GM23338 (cell line): ENCODE measurements around the gene APOL4. TPM values are rescaled to one million over a fixed set of nuclear protein-coding genes. Genes with fewer than 3 reads are reported as not detected.

ENCODE experiments used
- ATAC-seq: fragments of 200-7000 bp; cut with Tn5 transposase; 3 replicates; pipeline ENCODE4 v1.9.1; 2020
- DNase-seq: peaks from one replicate; pipeline ENCODE4 v3.0.0-alpha.2; 2015; ENCODE audit warnings: low spot score
- H2AFZ ChIP-seq: fragments of 200-600 bp; sonication (generic); 2 replicates; pipeline ENCODE4 v1.8.0; 2016; ENCODE audit warnings: antibody characterized with exemption, mild to moderate bottlenecking, moderate library complexity
- H3F3A ChIP-seq: fragments of 200-600 bp; sonication (generic); replicated peaks from 2 replicates; pipeline ENCODE4 v1.8.0; 2017; ENCODE audit warnings: antibody characterized with exemption, mixed run types, low read depth
- H3K27ac ChIP-seq: fragments of 200-600 bp; sonication (generic); 2 replicates; pipeline ENCODE4 v1.6.1; 2016; ENCODE audit warnings: low read depth
- H3K27me3 ChIP-seq: fragments of 200-600 bp; sonication (generic); 2 replicates; pipeline ENCODE4 v1.8.0; 2016; ENCODE audit warnings: mild to moderate bottlenecking, mixed run types, moderate library complexity; ENCODE audit not compliant: insufficient read depth
- H3K36me3 ChIP-seq: fragments of 200-600 bp; sonication (generic); 2 replicates; pipeline ENCODE4 v1.8.0; 2016; ENCODE audit warnings: mild to moderate bottlenecking; ENCODE audit not compliant: insufficient read depth
- H3K4me1 ChIP-seq: fragments of 200-600 bp; sonication (generic); 2 replicates; pipeline ENCODE4 v1.8.0; 2016; ENCODE audit warnings: mild to moderate bottlenecking, moderate library complexity; ENCODE audit not compliant: insufficient read depth
- H3K4me2 ChIP-seq: fragments of 200-600 bp; sonication (generic); 2 replicates; pipeline ENCODE4 v1.7.1; 2017; ENCODE audit warnings: mixed run types
- H3K4me3 ChIP-seq: fragments of 200-600 bp; sonication (generic); 2 replicates; pipeline ENCODE4 v1.6.1; 2016; ENCODE audit warnings: mixed run types
- H3K79me2 ChIP-seq: fragments of 200-600 bp; sonication (generic); replicated peaks from 2 replicates; pipeline ENCODE4 v1.8.0; 2017; ENCODE audit warnings: mild to moderate bottlenecking; ENCODE audit not compliant: insufficient read depth
- H3K9me2 ChIP-seq: fragments of 200-600 bp; sonication (generic); 2 replicates; pipeline ENCODE4 v1.8.0; 2017; ENCODE audit not compliant: insufficient read depth
- H4K20me1 ChIP-seq: fragments of 200-600 bp; sonication (generic); replicated peaks from 2 replicates; pipeline ENCODE4 v1.8.0; 2017; ENCODE audit warnings: mild to moderate bottlenecking; ENCODE audit not compliant: insufficient read depth
- H3K27ac Mint-ChIP-seq: 2 replicates; pipeline ENCODE4 v1.8.0; 2020; ENCODE audit warnings: inconsistent platforms, mild to moderate bottlenecking, moderate library complexity, mixed read lengths
- H3K27me3 Mint-ChIP-seq: 3 replicates; pipeline ENCODE4 v1.8.0; 2022; ENCODE audit warnings: low read depth, mild to moderate bottlenecking, moderate library complexity, mixed read lengths, inconsistent platforms; ENCODE audit not compliant: insufficient read depth, poor library complexity
- H3K36me3 Mint-ChIP-seq: 3 replicates; pipeline ENCODE4 v1.8.0; 2021; ENCODE audit warnings: low read depth, mild to moderate bottlenecking, inconsistent platforms, moderate library complexity, mixed read lengths
- H3K4me1 Mint-ChIP-seq: 3 replicates; pipeline ENCODE4 v1.8.0; 2020; ENCODE audit warnings: mild to moderate bottlenecking, inconsistent platforms, mixed read lengths
- H3K4me3 Mint-ChIP-seq: 3 replicates; pipeline ENCODE4 v1.8.0; 2021; ENCODE audit warnings: moderate library complexity, mild to moderate bottlenecking, inconsistent platforms, mixed read lengths
- H3K9me3 Mint-ChIP-seq: 3 replicates; pipeline ENCODE4 v1.8.0; 2020; ENCODE audit warnings: moderate library complexity, mild to moderate bottlenecking, inconsistent platforms, mixed read lengths
- CREB1 ChIP-seq: fragments of 250-450 bp; sonication (Bioruptor Pico); IDR thresholded peaks from 2 replicates; pipeline ENCODE4 v1.5.0; 2020; ENCODE audit warnings: low read depth, mild to moderate bottlenecking, moderate library complexity
- CTCF ChIP-seq, 2 experiments: fragments of 200-600 bp in 1 of 2; sonication (generic) in 1 of 2; conservative IDR thresholded peaks; 2 replicates each; pipeline versions ENCODE4 v1.5.1 to v1.6.1; 2016 to 2017; ENCODE audit warnings: antibody characterized with exemption in 2 of 2, low read depth in 2 of 2, mild to moderate bottlenecking in 2 of 2, moderate library complexity in 1 of 2
- ETS1 ChIP-seq: IDR thresholded peaks from 2 replicates; pipeline ENCODE4 v1.6.1; 2016; ENCODE audit warnings: antibody characterized with exemption
- EZH2 ChIP-seq: fragments of 200-600 bp; sonication (generic); IDR thresholded peaks from one replicate; pipeline ENCODE4 v1.8.0; 2017; ENCODE audit warnings: antibody characterized with exemption, mild to moderate bottlenecking, low read depth; ENCODE audit not compliant: unreplicated experiment
- EZH2phosphoT487 ChIP-seq: fragments of 200-600 bp; sonication (generic); IDR thresholded peaks from one replicate; pipeline ENCODE4 v1.8.1; 2018; ENCODE audit warnings: antibody characterized with exemption; ENCODE audit not compliant: unreplicated experiment
- JUNB ChIP-seq: IDR thresholded peaks from one replicate; pipeline ENCODE4 v1.6.1; 2016; ENCODE audit warnings: antibody characterized with exemption; ENCODE audit not compliant: unreplicated experiment
- NANOG ChIP-seq: IDR thresholded peaks from 2 replicates; pipeline ENCODE4 v1.6.1; 2016; ENCODE audit warnings: antibody characterized with exemption, borderline replicate concordance
- POLR2AphosphoS5 ChIP-seq: IDR thresholded peaks from 2 replicates; pipeline ENCODE4 v1.6.1; 2016; ENCODE audit warnings: antibody characterized with exemption, low read depth
- REST ChIP-seq: IDR thresholded peaks from one replicate; pipeline ENCODE4 v1.6.1; 2018; ENCODE audit warnings: antibody characterized with exemption; ENCODE audit not compliant: unreplicated experiment
- STAT1 ChIP-seq: IDR thresholded peaks from one replicate; pipeline ENCODE4 v1.6.1; 2016; ENCODE audit warnings: antibody characterized with exemption; ENCODE audit not compliant: unreplicated experiment
- ZNF114 ChIP-seq: fragments of 250-450 bp; sonication (Bioruptor Pico); IDR thresholded peaks from 2 replicates; pipeline ENCODE4 v1.5.0; 2020; ENCODE audit warnings: mild to moderate bottlenecking, moderate library complexity
- ZNF331 ChIP-seq: fragments of 250-450 bp; sonication (Bioruptor Pico); IDR thresholded peaks from 2 replicates; pipeline ENCODE4 v1.5.0; 2020; ENCODE audit warnings: low read depth, mild to moderate bottlenecking, moderate library complexity
- ZNF462 ChIP-seq: fragments of 250-450 bp; sonication (Bioruptor Pico); IDR thresholded peaks from 2 replicates; pipeline ENCODE4 v1.5.0; 2020; ENCODE audit warnings: mild to moderate bottlenecking, moderate library complexity
- polyA plus RNA-seq: library from polyadenylated mRNA; unstranded; fragments of >200 nt; fragmentation: Nextera tagmentation; extraction: Ambion mirVana; gene quantifications from 2 replicates; pipeline ENCODE4 v1.2.1, GENCODE V29; 2016
- total RNA-seq: library from RNA; depleted of rRNA; stranded (reverse); fragments of >200 nt; shearing (Covaris generic); gene quantifications from 2 replicates; pipeline ENCODE4 v1.2.3, GENCODE V29; 2014

APOL4 gene
- total and polyA plus RNA-seq, 2 experiments from 2014 or later: not detected

GRCh38 chr22:36226189-36226588, 24.6 kb upstream of the APOL4 start:
- Mint-ChIP-seq H3K27me3 (peaks cover 8% of the 10 kb centered on the region), H3K4me1 (peaks cover 13% of the 10 kb centered on the region; the same call in 2 of the 3 replicates), H3K9me3 (no peaks in the 10 kb centered on the region; the same call in 2 of the 3 replicates), H3K27ac (no peak overlapping the region), H3K4me3 (no peak overlapping the region), H3K36me3 (peaks cover 27% of the 10 kb centered on the region)
- no peak overlapping the region for H2AFZ ChIP-seq
- no peaks in the 10 kb centered on the region for H4K20me1 ChIP-seq
- no peaks in the 10 kb centered on the region for H3K79me2 ChIP-seq
- no peak overlapping the region for H3K27ac ChIP-seq
- no peak for ATAC-seq
- H3K9me2 ChIP-seq: no peaks in the 10 kb centered on the region
- H3F3A ChIP-seq: no peaks in the 10 kb centered on the region
- H3K27me3 ChIP-seq: no peaks in the 10 kb centered on the region
- no peak for TF ChIP-seq ZNF462 (CRISPR knock-in tag)
- TF ChIP-seq POLR2AphosphoS5: no peak
- no peak for TF ChIP-seq STAT1
- TF ChIP-seq NANOG: no peak
- no peak for TF ChIP-seq REST
- no peak for TF ChIP-seq CREB1 (CRISPR knock-in tag)
- no peak for TF ChIP-seq ZNF114 (CRISPR knock-in tag)
- no peak for TF ChIP-seq EZH2phosphoT487
- TF ChIP-seq ZNF331 (CRISPR knock-in tag): no peak
- no peak for TF ChIP-seq EZH2
- no peak for TF ChIP-seq CTCF (conservative IDR thresholded peaks at IDR 0.05; ENCODE audit: low read depth in 2 of 2)
- no peak for TF ChIP-seq JUNB
- TF ChIP-seq ETS1: no peak
- no peak overlapping the region for H3K4me2 ChIP-seq
- no peaks in the 10 kb centered on the region for H3K36me3 ChIP-seq
- no peak for DNase-seq
- H3K4me3 ChIP-seq: no peak overlapping the region
- no peaks in the 10 kb centered on the region for H3K4me1 ChIP-seq
